ENCODE measurements around the gene CERS2.
"Not testable (repeated sequence)": the region's sequence is repeated elsewhere in the genome, so short reads cannot be mapped to it uniquely, and the experiment has no call there.

The CERS2 gene

DNA sequence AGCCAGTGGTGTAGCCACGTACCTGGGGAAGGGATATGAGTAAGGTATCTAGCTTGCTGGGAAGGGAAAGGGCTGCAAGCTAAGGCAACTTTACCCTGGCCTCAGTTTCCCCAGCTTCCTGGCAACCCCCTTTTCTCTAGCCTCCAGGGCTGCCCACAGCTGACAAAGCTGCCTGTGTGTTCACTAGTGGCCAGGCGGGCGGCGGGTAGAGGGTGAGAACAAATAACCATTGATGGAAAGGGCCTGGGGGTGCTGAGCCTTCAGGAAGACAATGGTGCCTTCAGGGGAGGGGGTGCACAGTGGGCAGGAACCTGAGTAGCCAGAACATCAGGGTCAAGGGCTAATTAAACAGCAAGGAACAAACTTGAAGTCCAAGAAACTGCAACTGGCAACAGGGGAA lies 6.1 kb downstream of the CERS2 start:
- no peak for DNase-seq

DNA sequence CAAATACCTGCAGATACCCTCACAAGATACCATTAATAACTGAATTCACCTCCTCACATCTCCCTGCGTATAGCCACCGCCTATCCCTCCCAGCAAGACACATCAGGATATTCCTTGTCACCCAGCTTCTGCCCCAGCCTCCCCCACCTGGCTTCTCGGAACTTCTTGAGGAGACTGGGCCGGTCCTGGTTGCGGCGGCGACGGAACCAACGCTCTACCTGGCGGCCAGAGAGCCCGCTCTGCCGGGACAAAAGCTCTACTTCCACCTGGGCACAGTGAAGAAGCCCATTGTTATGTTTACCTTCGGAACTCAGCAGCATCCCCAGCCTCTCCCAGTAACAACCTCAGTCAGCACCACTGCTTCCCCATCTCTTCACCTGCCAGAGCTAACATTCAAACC lies 6.7 kb downstream of the CERS2 start:
- no peak for DNase-seq

DNA sequence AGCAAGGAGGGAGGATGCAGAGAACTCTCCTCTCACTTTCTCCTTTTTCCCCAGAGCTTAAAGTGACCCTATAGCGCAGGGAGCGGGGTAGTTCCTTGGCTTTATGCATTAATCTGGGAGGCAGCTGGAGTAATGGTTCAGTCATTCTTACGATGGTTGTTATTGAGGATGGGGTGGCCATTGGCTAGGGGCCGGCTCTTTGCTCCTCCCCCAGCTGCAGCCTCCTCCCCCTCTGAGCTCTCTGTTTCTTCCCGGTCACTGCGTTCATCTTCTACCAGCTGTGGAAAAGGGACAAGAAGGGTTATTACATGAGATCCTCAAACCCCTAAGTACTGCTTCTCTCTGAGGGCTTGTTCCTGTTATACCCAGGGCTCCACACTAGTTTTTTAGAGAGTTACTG lies 8.6 kb downstream of the CERS2 start:
- DNase-seq = no peak

DNA sequence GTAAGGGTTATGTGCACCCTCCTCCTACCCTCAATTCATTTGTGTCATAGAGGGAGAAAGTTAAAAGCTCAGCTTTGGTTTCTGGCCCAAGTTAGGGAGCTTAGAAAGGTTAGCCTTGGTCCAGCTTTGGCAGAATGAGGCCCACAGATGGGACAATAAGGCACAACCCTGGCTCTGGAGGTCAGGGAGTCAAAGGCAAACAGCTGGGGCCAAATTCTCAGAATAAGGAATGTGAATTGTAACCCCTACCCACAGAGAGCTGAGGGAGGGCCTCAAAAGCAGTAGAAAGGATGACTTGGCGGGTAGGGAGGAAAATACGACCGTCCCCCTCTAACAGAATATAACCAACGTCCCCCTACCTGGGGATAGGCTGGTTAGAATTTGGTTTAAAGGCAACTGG lies 9.0 kb downstream of the CERS2 start:
- no peak for DNase-seq

DNA sequence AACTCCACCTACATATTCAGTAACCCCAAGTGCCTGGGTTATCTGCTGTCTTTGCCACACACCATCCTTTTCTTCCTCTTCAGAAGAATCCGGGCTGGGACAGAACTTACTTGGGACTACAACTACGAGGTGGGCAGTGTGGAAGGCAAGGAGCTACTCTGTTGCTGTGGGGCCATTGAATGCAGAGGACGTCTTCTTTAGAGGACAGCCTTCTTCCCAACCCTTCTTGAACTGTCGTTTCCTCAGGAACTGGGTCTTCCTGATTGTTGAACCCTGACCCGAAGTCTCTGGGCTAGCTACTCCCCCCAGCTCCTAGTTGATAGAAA lies 10.5 kb downstream of the CERS2 start:
- no peak for DNase-seq

DNA sequence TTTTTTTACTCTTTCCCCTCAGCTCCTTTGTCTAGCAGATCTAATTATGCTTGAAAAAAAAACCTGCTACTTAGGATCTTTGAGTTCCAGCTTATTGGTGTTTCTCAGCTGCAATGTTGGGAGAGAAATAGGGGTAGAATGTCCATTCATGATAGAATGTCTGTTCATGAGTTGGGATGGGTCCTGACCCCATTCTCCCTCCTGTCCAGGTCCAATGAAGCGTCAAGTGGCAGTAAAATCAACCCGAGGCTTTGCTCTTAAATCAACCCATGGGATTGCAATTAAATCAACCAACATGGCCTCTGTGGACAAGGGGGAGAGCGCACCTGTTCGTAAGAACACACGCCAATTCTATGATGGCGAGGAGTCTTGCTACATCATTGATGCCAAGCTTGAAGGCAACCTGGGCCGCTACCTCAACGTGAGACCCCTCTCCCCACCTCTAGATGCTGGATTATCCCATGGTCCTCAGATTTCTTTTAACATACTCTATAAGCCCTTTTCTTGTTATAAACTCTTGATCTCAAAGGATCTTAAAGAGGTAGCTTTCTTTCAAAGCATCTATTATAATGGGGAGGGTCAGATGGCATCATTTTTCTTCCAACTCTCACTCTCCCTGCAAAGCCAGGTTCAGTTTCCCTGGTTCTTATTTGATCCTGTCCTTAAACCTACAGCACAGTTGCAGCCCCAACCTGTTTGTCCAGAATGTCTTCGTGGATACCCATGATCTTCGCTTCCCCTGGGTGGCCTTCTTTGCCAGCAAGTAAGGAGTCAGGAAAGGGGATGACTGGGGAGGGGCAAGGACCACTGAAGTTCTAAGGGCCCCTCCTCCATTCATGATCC lies 11.1 kb downstream of the CERS2 start:
- no peak for DNase-seq

DNA sequence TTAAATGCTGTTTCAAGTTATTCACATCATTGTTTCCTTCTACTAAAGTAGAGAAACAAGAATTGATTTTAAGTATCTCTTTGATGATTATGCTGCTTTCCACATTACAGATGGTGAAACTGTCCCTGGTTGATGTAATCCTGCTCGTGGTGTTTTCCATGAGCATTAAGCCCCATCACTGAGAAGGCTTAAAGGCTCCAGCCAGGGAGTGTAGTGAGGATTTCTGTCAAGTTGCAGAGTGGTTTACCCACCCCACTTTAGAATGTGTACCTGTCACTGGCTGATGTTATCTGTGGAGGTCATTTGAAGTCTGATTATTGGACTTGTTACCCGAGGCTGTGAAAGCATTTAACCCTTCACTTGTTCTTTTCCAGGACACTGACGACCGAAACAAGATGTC lies 12.9 kb downstream of the CERS2 start:
- DNase-seq = no peak

DNA sequence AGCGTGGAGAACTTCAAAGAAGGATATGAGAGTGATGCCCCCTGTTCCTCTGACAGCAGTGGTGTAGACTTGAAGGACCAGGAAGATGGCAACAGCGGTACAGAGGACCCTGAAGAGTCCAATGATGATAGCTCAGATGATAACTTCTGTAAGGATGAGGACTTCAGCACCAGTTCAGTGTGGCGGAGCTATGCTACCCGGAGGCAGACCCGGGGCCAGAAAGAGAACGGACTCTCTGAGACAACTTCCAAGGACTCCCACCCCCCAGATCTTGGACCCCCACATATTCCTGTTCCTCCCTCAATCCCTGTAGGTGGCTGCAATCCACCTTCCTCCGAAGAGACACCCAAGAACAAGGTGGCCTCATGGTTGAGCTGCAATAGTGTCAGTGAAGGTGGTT lies 14.0 kb downstream of the CERS2 start:
- no peak for DNase-seq

DNA sequence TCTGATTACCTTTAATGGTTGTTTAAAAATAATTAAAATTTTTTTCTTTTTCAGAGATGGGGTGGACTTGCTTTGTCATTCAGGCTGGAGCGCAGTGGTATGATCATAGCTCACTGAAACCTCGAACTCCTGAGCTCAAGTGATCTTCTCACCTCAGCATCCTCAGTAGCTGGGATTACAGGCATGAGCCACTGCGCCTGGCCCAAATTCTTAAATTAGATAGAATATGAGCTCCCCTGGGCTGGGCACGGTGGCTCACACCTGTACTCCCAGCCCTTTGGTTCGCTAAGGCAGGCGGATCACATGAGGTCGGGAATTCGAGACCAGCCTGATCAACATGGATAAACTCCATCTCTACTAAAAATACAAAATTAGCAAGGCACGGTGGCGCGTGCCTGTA lies 17.0 kb downstream of the CERS2 start:
- DNase-seq = no peak

DNA sequence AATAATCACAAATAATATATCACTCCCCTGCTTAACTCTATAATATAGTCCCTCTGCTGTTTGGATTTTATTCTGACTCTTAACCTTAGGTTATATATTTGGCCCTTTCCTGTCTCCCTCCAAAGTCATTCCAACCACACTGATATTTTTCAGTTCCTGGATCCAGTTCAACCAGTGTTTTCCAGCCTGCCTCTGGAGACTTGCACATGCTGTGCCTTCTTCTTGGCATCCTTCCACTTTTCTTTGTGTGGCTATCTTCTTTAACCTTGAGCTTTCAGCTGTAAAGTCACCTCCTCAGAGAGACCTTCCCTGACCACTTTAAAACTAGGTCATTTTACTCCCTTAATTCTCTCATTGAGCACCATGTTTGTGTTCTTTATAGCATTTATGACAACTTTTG lies 19.4 kb downstream of the CERS2 start:
- DNase-seq = no peak

DNA sequence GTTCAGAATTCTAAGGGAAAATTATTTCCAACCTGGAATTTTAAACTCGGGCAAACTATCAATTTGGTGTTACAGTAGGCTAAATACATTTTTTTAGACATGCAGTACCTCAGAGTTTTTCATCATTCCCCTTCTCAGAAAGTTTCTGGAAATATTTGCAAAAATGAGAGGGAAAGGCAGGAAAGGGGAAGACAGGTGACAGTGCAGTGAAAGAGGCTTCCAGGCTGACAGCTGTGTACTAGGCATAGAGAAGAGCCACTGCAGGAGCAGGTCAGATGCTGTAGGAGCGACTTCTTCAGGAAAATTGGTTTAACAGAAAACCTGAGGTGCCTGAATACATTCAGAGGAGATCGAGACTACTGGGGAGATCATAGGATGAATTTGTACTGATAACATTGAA lies 19.9 kb downstream of the CERS2 start:
- no peak for DNase-seq

DNA sequence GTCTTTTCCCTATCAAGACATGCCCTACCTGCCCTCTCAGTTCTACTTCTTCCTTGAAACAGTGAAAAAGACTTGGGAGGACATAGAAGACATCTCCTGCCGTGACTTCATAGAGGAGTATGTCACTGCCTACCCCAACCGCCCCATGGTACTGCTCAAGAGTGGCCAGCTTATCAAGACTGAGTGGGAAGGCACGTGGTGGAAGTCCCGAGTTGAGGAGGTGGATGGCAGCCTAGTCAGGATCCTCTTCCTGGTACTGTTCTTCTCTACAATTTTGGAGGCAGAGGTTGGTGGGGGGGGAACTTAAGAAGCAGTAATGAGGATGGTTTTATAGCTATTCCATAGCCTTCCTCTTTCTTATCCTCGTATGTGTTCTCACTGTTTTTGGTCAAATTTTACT lies 29.8 kb downstream of the CERS2 start:
- no peak for DNase-seq

DNA sequence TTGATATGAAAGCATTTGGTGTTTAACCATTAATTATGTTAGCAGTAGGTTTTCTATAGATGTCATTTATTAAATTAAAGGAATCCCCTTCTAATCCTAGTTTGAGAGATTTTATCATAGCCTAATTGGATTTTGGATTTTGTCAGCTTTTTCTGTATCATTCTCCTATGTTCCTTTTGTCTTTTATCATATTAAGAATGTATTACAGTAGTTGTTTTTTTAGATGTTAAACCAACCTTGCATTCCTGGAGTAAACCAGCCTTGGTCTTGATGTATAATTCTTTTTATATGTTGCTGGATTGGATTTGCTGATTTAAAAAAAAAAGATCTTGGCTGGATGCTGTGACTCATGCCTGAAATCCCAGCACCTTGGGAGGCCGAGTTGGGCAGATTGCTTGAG lies 42.9 kb downstream of the CERS2 start:
- DNase-seq = peak; percentile 57

DNA sequence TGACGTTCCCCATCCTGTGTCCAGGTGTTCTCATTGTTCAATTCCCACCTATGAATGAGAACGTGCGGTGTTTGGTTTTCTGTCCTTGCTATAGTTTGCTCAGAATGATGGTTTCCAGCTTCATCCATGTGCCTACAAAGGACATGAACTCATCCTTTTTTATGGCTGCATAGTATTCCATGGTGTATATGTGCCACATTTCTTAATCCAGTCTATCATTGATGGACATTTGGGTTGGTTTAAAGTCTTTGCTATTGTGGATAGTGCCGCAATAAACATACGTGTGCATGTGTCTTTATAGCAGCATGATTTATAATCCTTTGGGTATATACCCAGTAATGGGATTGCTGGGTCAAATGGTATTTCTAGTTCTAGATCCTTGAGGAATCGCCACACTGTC lies 45.9 kb downstream of the CERS2 start:
- not testable (repeated sequence) for DNase-seq

DNA sequence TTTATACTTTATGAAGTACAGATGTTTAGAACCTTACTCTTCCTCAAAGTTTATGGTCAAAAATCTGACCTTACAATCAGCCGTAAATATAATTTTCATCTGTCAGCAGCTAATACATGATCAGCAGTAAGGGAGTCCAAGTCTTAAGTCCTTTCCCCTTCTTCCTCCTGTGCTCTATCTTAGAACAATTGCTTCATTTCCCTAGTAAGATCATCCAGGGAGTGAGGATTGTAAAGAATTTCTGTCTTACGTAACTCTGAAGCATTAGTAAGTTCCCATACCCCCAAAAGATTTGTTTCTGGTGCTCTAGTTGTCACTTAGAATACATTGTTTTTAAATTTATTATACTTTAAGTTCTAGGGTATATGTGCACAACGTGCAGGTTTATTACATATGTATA lies 46.3 kb downstream of the CERS2 start:
- DNase-seq = no peak

DNA sequence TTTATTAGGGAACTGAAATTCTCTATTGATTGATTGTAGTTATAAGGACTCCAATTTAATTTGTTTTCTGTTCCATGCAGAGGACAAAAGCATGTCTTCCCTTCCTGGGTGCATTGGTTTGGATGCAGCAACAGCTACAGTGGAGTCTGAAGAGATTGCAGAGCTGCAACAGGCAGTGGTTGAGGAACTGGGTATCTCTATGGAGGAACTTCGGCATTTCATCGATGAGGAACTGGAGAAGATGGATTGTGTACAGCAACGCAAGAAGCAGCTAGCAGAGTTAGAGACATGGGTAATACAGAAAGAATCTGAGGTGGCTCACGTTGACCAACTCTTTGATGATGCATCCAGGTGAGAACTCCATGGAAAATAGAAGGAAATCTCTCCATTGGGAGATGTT lies 47.0 kb downstream of the CERS2 start:
- DNase-seq = no peak

DNA sequence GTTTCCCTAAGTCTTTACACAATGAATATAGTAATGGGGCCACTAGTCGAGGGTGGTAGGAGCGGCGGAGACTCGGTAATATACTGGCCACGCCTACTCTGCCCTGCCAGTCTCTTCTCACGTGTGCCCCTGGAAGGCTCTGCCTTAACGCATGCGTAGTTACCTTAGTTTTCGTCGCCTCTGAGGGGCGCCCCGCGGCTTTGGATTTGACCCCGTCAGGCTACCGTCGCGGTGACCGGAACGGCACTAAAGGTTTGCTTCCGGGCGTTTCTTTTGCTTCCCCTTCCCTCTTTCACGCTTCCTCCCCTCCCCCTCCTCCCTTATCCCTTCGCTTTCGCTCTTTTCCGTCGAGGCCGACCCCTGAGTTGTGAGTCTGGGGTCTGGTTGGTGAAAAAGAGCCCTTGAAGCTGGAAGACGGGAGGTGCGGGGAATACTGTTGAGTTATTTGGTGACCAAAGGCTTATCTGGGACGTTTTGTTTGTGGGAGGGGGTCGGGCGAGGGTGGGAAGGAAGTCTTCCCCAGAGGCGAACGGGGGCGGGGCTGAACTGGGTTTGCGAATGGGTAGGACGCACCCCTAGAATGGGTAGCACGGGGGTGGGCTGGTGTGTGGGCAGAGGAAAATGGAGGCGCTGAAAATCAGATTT lies 48.4 kb downstream of the CERS2 start, which contains the start of gene SETDB1:
SETDB1 (plus strand) TSS at position 267 of the 645 bp plus-strand sequence. CDS start 1,352 bp downstream, outside the sequence.
- DNase-seq = peak; percentile 99

DNA sequence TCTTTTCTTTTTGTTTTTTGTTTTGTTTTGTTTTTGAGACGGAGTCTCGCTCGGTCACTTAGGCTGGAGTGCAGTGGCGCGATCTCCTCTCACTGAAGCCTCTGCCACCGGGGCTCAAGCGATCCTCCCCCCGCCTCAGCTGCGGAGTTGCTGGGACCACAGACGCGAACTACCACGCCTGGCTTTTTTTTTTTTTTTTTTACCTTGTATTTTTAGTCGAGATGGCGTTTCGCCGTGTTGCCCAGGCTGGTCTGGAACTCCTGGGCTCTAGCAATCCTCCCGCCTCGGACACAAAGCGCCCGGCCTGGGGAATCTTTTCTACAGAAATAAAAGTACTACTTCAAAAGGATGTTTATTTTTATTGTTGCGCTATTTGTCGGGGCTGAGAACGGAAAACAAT lies 49.6 kb downstream of the CERS2 start:
- peak; percentile 64 for DNase-seq

DNA sequence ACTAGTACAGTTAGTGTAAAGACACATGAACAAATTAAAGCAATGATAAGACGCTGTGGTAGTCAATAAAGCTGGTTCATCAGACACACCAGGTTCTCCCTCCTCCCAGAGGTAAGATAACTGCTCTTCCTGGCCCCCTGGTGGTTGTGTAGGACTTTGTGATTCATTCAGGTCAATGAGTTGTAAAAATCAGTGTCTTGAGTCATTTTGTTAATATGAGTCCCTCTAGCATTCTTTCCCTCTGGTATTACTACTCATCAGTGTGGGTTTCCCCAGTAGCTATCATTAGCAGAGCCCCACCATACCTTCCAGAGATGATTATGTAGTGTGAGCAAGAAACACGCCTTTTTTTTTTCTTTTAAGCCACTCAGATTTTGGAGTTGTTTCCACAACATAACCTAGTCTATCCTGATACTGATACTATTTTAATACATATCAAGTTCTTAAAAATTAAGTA lies 52.1 kb downstream of the CERS2 start:
- peak; percentile 91 for DNase-seq

DNA sequence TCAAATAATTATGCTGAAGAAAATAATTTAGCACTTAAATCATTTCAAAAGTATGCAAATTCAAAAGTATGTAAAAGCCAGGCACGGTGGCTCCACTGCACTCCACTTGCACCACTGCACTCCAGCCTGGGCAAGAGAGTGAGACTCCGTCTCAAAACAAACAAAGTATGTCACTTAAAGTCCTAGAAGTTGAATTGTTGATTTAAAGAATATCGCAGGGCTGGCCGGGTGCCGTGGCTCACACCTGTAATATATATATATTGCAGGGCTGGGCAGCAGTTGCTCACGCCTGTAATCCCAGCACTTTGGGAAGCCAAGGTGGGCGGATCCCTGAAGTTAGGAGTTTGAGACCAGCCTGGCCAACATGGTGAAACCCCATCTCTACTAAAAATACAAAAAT lies 57.2 kb downstream of the CERS2 start:
- no peak for DNase-seq

All from OCI-M1 (cell line).